Measurements from ENCODE around the gene PIP4P1. TPM values are rescaled to one million over a fixed set of nuclear protein-coding genes. Genes with fewer than 3 reads are reported as not detected.

PIP4P1 gene
- total RNA-seq, 1 experiment from 2014 or later: 32.9 TPM

- intact Hi-C loops (cut with micrococcal nuclease): no loop called here
- Histone ChIP-seq H3K36me3 (ENCODE audit: low read depth, low read length) (no peaks in the 10 kb centered on the region), H3K27ac (ENCODE audit: low read length) (no peak overlapping the region), H3K4me1 (ENCODE audit: insufficient read depth, low read length) (no peaks in the 10 kb centered on the region), H4K20me1 (ENCODE audit: low read length) (no peaks in the 10 kb centered on the region), H3K27me3 (ENCODE audit: low read length) (no peaks in the 10 kb centered on the region), H3K9ac (ENCODE audit: low read length) (no peak overlapping the region), H2AFZ (ENCODE audit: low read length) (no peak overlapping the region), H3K79me2 (ENCODE audit: low read length) (no peaks in the 10 kb centered on the region), H3F3A (ENCODE audit: low read length, unreplicated experiment) (no peaks in the 10 kb centered on the region), H3K4me2 (ENCODE audit: low read length) (no peak overlapping the region), H3K4me3 (ENCODE audit: low read length) (no peak overlapping the region), H3K9me3 (ENCODE audit: low read length) (no peaks in the 10 kb centered on the region), H3K9me2 (replicated peaks; ENCODE audit: low read length) (no peaks in the 10 kb centered on the region)
- TF ChIP-seq EZH2 (IDR thresholded peaks at IDR 0.05; ENCODE audit: low read length, unreplicated experiment) (no peak), CTCF (conservative IDR thresholded peaks at IDR 0.05; ENCODE audit: low read depth, low read length) (no peak), EZH2phosphoT487 (IDR thresholded peaks at IDR 0.05; ENCODE audit: borderline replicate concordance, low read length) (no peak)
- no TSS peak for BruUV-seq (replicated peaks)
- ATAC-seq: no peak
- ChIA-PET POLR2A (ENCODE audit: unreplicated experiment) (no interaction called here), CTCF (no interaction called here)
- DNase-seq: no peak
Measured at GRCh38 chr14:20436363-20436755, 24.9 kb downstream of the PIP4P1 start.

- no peak for TF ChIP-seq EZH2phosphoT487 (IDR thresholded peaks at IDR 0.05; ENCODE audit: borderline replicate concordance, low read length)
- no peak for TF ChIP-seq CTCF (conservative IDR thresholded peaks at IDR 0.05; ENCODE audit: low read depth, low read length)
- no peak for TF ChIP-seq EZH2 (IDR thresholded peaks at IDR 0.05; ENCODE audit: low read length, unreplicated experiment)
- ChIA-PET CTCF (no interaction called here), POLR2A (ENCODE audit: unreplicated experiment) (no interaction called here)
- H3K9ac ChIP-seq (ENCODE audit: low read length): no peak within 1 kb of the TSS
- ATAC-seq: no peak
- no peak within 1 kb of the TSS for H3K27ac ChIP-seq (ENCODE audit: low read length)
- no peaks in the 10 kb centered on the region for H3K9me2 ChIP-seq (replicated peaks; ENCODE audit: low read length)
- no peaks in the 10 kb centered on the region for H3K36me3 ChIP-seq (ENCODE audit: low read depth, low read length)
- BruUV-seq (replicated peaks): no TSS peak
- H3K4me3 ChIP-seq (ENCODE audit: low read length): no peak within 1 kb of the TSS
- no peak within 1 kb of the TSS for H2AFZ ChIP-seq (ENCODE audit: low read length)
- H3K4me2 ChIP-seq (ENCODE audit: low read length): no peak within 1 kb of the TSS
- no peaks in the 10 kb centered on the region for H3K27me3 ChIP-seq (ENCODE audit: low read length)
- no peaks in the 10 kb centered on the region for H3K4me1 ChIP-seq (ENCODE audit: insufficient read depth, low read length)
- intact Hi-C loops (cut with micrococcal nuclease): no loop called here
- DNase-seq: no peak
- H4K20me1 ChIP-seq (ENCODE audit: low read length): no peaks in the 10 kb centered on the region
- no peaks in the 10 kb centered on the region for H3K9me3 ChIP-seq (ENCODE audit: low read length)
- H3K79me2 ChIP-seq (ENCODE audit: low read length): no peaks in the 10 kb centered on the region
- no peaks in the 10 kb centered on the region for H3F3A ChIP-seq (ENCODE audit: low read length, unreplicated experiment)
Measured at GRCh38 chr14:20435582-20436362, 25.5 kb downstream of the PIP4P1 start, which contains the start of gene KLHL33. KLHL33 (minus strand) TSS chr14:20436166; CDS start chr14:20435811, 355 bp downstream.
